ENCODE measurements around the gene AQP6.
A peak's percentile ranks its signal among the peaks of the same experiment; 100 is the strongest.

AQP6 gene

DNA sequence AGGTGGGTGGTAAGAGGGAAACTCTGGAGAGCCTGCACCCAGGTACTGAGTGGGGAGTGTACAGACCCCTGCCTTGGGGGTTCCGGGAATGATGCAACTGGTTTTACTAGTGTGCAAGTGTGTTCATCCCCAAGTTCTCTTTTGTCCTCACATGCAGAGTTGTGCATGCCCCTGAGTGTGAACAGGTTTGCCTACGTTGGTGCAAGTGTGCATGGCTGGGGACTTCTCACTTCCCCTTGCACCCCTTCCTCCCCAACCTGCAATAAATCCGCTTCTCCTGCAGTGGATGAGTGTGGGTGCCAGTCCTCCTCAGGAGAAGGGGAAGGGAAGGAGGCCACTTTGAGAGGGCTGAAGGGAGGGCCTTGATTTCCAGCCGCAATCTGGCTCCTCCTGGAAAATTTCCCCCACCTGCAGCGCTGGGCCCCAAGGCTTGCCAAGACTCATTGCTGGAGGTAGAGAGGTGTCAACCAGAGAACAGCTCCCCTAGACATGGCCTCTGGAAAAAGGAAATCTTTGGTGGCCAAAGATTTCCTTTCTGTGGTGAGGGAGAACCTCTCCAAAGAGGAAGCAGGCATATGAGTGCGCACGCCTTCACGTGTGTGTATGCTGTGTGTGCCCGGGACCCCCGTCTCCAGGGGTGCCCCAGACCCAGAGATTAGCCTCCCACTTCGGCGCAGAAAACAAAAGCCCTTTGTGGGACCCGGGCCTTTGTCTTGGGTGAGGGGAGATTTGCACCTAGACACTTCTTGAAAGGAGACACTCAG, 16.7 kb upstream of the AQP6 start:
- no peak for DNase-seq (ENCODE audit: low read depth, low spot score)

DNA sequence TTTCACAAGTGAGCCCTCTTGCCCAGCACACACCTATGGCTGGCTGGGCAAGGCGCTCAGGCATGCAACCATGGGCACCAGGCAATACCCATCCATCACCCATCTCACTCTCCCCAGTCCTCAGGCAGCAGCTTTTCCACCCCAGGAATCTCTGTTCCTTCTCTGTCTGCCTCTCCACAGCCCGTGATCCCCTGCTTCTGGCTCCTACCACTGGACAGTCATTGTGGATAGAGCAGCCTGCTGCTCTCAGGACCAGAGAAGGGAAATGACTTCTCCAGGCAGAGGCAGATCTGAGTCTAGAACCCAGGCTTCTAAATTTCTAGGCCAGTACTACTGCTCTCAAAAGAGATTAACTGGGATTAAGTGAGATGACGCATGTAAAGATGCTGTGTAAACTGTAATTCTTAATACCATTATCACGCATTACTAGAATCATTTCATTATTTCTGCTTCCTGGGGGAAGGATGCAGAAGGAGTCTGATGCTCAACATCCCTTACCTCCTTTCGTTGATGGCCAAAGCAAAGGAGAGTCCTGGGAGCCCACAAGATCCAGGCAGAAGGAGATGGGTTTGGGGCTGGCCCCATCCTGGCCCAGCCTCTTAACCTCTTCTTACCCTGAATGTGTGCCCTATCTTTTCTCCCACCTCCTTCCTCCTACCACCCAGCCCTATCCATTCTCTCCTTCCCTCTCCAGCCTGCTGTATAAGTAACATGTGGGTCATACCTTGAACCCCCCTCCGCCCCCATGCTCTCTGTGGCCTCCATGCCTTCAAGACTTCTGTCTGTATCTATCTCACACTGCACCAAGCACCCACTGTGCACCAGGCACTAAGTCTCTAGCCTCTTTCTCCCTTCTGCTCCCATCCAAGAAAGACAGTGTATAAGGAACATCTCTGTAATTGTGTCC, 15.8 kb upstream of the AQP6 start:
- no peak for DNase-seq (ENCODE audit: low read depth, low spot score)

- DNase-seq (ENCODE audit: low read depth, low spot score): no peak
Observed at GRCh38 chr12:49957570-49957967, 15.2 kb upstream of the AQP6 start.

- DNase-seq (ENCODE audit: low read depth, low spot score): no peak
Observed at GRCh38 chr12:49959685-49960473, 12.9 kb upstream of the AQP6 start.

GRCh38 chr12:49960474-49961110, 12.2 kb upstream of the AQP6 start:
- DNase-seq (ENCODE audit: low read depth, low spot score): no peak

DNA sequence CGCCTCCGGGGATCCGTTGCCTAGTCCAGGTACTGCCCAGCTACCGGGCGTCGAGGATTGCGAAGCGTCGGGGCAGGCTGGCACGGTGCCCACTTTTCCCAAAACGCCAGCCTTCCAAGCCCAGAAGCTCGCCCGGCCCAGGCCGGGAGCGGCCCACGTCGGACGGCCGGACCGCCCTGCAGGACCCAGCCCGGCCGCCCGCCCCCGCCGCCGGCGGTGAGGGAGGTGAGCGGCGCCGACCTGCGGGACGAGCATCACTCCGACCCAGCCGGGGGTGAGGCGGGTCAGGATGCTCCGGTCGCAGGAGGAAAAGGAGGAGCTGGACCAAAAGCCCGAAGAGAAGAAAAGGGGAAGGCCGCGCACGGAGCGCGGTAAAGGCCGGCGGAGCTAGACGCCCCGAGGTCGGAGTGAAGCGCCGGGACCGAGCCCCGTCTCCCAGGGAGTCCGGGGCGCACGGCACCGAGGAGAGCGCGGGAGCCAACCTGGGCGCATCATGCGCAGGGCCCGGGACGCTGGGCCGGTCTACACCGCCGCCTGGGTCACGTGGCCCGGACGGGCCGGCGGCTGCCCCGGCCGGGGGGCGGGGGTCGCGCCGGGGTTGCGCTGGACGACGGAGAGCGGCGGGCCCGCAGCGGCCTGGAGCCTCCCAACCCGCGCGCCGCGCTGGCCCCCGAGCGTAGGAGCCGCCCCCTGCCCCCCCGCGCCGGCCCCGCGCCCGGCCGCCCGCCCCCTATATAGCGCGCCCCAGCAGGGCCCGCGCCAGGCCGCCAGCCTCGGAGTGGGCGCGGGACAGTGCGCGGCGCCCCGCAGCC, 11.4 kb upstream of the AQP6 start, which contains the start of gene AQP5:
Gene AQP5, plus strand, starts transcription at position 762 of the 812 bp plus-strand sequence. CDS start 146 bp downstream, outside the sequence.
- no peak for DNase-seq (ENCODE audit: low read depth, low spot score)

- DNase-seq (ENCODE audit: low read depth, low spot score): no peak
Observed at GRCh38 chr12:49961993-49962764, 10.6 kb upstream of the AQP6 start.

DNA sequence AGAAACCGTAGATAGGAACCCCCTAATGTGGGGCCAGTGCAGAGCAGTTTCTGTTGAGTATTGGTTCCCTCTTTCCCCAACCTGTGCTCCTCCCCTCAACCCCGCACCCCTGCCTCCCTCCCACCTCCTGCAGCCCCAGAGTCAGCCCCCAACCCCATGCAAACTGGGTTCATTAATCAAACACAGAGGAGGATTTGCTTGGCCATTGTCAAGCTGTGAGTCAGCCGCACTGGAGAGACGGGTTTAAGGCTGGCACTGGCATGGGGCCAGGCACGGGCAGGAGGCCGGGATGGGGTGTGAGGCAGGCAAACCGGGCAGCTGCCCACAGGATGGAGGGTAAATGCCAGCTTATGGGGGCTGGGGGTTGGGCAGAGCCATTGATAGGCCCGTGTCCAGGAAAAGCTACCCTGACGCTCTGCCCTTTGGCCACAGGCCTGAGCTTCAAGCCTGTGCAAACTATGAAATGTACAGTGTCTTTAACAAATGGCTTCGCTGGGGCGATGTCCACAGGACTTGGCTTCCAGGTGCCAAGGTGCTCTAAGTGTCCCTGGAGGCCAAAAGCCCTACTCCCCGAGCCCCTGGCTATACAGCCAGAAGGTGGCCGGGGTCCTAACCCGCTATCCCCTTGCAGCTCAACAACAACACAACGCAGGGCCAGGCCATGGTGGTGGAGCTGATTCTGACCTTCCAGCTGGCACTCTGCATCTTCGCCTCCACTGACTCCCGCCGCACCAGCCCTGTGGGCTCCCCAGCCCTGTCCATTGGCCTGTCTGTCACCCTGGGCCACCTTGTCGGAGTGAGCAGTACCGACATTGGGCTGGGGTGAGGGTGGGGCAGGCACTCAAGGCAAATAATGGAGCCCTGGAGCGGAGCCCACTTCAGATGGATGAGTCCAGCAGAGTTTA, 9.6 kb upstream of the AQP6 start:
- DNase-seq (ENCODE audit: low read depth, low spot score): no peak

DNA sequence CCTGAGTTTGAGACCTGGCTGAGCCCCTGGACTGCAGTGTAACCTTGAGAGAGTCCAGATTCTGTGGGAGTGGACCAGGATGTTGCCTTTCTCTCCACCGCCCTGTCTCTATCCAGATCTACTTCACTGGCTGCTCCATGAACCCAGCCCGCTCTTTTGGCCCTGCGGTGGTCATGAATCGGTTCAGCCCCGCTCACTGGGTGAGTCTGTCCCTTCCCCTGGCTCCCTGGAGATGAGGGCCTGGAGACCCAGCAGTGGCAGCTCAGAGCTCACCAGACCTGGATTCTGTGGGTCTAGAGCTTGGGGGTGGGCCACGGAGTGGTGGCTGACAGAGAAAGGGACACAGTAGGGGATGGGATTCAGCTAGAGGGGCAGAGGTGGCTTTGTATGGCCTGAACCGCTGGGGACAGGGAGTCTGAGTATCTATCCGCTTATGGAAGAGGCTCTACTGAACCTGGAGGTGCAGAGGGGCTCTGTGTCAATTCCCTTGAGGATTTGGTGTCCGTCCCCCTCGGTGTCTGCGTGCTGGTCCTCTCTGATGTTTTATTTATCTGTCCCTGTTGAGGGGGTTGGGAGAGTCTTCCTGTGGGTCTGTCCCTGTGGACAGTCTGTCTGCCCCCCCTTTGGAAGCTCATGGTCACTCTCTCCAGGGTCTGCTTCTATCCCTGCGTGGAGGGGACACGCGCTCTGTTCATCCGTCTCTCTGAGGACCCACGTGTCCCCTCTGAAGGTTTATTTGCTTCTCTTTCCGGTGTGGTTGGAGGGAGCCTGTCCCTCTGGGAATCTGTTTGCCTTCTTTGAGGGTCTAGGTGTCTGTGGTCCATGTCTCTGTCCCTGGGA, 8.6 kb upstream of the AQP6 start:
- DNase-seq (ENCODE audit: low read depth, low spot score): no peak

DNA sequence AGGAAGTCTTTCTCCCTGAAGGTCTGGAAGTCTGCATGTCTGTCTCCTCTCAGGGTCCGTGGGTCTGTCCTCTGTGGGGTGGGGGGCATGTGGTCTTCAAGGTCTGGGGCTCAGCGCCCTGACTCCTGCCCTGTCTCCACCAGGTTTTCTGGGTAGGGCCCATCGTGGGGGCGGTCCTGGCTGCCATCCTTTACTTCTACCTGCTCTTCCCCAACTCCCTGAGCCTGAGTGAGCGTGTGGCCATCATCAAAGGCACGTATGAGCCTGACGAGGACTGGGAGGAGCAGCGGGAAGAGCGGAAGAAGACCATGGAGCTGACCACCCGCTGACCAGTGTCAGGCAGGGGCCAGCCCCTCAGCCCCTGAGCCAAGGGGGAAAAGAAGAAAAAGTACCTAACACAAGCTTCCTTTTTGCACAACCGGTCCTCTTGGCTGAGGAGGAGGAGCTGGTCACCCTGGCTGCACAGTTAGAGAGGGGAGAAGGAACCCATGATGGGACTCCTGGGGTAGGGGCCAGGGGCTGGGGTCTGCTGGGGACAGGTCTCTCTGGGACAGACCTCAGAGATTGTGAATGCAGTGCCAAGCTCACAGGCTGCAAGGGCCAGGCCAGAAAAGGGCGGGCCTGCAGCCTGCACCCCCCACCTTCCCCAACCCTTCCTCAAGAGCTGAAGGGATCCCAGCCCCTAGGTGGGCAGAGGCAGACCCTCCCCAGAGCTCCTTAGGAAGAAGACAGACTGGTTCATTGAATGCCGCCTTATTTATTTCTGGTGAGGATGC, 7.7 kb upstream of the AQP6 start:
- no peak for DNase-seq (ENCODE audit: low read depth, low spot score)

DNA sequence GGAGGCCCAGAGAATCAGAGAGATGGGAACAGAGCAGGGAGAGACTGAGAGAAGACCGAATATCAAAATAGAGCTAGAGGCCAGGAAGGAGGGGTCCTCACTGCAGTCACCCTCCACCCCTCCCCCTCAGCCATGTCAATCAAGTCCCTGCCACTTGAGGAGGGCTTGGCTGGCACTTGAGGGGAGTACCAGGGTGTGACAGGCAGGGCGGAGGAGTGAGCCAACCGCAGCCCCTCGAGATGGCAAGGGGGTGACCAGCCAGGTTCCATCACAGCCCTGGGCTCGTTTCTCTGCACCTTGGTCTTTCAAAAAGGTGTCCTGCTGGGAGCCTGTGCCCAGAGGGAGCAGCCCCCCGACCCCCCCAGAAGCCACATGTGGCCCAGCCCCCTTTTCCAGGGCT, 6.9 kb upstream of the AQP6 start:
- DNase-seq (ENCODE audit: low read depth, low spot score): no peak

DNA sequence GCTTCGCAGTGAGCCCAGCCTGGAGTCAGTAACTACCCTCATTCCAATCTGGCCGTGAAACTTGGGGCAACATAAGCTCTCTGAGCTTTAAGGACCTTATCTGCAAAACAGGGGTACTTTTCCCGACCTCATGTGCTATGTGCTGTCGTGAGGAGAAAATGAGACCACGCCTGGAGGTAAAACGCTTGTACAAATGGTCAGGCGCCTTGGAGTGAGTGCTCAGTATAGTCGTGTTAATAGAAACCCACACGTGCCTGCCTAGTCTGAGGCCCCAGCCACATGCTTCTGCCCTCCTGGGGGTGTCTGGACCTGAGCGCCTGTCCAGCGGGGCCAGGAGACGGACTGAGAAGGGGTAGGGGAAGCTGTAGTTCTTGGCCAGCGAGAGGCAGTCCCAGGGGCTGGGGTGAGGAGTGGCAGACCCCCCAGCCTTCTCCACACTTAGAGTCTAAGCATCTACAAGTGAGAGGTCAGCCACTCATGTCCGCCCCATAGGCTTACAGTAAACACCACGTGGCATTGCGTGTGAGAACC, 6.2 kb upstream of the AQP6 start:
- no peak for DNase-seq (ENCODE audit: low read depth, low spot score)

DNA sequence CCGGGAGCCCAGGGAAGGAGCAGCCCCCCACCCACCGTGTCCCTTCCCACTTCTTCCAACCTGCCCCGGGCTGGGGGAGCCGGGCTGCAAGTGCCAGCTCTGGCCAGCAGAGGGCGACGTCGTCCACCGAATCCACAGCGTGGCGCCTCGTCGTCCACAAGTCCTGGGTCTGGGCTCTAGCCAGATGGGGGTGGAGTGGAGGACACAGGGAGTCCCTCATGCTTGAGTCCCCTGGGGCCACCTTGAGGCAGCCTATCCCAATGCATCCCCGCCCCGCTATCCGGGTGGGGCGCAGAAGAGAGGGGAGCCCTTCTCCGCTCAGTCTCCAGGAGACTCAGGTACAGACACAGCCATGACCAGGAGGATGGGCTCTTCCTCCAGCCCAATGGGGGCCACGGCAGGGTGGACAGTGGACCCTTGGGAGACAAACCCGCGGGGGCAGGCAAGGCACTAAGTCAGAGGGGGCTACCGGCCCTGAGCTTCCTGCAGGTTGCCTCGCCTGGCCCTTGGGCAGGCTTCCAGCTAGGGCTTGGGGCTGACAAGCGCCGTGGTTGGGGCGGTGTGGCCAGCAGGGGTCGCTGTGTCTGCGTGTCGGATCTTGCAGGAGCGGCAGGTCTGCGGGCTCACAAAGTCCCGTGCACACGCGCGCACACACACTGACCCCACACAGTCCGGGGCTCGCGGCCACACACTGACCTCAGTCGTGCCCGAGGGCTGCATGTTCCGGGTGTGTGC, 5.5 kb upstream of the AQP6 start:
- DNase-seq (ENCODE audit: low read depth, low spot score): peak; percentile 69

DNA sequence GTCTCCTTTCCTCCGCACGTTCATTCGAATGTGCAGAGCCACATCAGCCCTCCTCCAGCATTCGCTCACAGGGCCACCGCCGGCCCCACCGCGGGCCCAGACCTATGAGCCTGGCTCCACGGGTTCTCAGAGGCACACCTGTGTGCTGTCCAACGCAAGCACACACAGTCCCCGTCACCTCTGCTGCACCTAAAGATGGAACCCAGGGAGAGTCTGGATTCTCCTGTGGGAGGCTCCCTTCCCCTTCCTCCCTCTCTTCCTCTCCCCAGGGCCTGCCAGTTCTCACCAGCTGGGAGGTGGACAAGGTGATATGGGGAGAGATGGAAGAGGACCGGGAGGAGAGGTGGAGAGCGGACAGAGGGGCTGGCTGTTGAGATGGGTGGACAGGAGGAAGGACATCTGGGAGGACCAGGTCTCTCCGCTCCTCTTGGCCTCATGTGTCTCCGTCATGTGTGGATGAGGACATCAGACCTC, 4.9 kb upstream of the AQP6 start:
- no peak for DNase-seq (ENCODE audit: low read depth, low spot score)

GRCh38 chr12:49968471-49968870, 4.3 kb upstream of the AQP6 start:
- no peak for DNase-seq (ENCODE audit: low read depth, low spot score)

GRCh38 chr12:49969027-49969426, 3.7 kb upstream of the AQP6 start:
- no peak for DNase-seq (ENCODE audit: low read depth, low spot score)

Measured in smooth muscle cell of the brain vasculature (primary cell).